ENCODE measurements around the gene CDSN.

DNA sequence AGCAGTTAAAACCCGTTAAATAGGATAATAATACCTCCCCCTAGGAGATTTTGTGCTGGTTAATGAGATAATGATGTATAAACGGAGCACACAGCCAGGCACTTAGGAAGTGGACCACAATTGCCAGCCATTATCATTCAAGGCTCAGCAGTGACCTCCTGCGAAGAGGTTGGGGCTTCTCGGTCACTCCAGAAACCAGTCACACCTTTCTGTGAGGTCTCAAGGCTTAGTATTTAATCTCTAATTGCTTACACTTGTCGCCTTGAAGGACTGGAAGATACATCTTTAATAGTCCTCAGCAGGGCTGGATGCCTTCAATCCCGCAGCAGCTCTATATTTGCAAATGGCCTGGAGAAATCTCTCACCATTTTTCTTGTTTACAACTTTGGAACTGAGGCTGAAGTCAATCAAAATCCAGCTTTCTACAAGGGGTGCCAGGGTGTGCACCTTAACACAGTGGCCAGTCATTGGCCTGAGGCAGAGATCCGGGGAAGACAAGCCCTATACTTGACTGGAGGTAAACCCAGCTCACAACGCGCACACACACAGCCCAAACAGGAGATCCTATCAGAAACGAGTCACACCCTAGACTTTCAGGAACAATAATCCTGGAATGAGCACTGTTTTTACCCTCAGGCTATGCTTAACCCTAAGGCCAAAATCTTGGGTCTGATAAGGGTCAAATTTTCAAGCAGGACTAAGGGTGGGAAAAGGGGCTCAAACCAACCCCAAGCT lies 49.0 kb upstream of the CDSN start:
- TF ChIP-seq CEBPB (IDR thresholded peaks at IDR 0.05) = no peak
- TF ChIP-seq, protein P1, sequence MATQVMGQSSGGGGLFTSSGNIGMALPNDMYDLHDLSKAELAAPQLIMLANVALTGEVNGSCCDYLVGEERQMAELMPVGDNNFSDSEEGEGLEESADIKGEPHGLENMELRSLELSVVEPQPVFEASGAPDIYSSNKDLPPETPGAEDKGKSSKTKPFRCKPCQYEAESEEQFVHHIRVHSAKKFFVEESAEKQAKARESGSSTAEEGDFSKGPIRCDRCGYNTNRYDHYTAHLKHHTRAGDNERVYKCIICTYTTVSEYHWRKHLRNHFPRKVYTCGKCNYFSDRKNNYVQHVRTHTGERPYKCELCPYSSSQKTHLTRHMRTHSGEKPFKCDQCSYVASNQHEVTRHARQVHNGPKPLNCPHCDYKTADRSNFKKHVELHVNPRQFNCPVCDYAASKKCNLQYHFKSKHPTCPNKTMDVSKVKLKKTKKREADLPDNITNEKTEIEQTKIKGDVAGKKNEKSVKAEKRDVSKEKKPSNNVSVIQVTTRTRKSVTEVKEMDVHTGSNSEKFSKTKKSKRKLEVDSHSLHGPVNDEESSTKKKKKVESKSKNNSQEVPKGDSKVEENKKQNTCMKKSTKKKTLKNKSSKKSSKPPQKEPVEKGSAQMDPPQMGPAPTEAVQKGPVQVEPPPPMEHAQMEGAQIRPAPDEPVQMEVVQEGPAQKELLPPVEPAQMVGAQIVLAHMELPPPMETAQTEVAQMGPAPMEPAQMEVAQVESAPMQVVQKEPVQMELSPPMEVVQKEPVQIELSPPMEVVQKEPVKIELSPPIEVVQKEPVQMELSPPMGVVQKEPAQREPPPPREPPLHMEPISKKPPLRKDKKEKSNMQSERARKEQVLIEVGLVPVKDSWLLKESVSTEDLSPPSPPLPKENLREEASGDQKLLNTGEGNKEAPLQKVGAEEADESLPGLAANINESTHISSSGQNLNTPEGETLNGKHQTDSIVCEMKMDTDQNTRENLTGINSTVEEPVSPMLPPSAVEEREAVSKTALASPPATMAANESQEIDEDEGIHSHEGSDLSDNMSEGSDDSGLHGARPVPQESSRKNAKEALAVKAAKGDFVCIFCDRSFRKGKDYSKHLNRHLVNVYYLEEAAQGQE (IDR thresholded peaks at IDR 0.05; ENCODE audit: low read depth) = no peak
